Activated CD4-positive, alpha-beta T cell treated with anti-CD3 and anti-CD28 coated beads for 36 hours (primary cell): Measurements from ENCODE around the gene B4GALNT2. TPM values are rescaled to one million over a fixed set of nuclear protein-coding genes. Genes with fewer than 3 reads are reported as not detected.
A peak's percentile ranks its signal among the peaks of the same experiment; 100 is the strongest.

ENCODE experiments used
- ATAC-seq: fragments of 200-7000 bp; cut with Tn5 transposase; one replicate; pipeline ENCODE4 v1.10.0; 2021; ENCODE audit warnings: mild to moderate bottlenecking, moderate library complexity
- CTCF ChIA-PET: fragments of 350-600 bp; sonication (Branson Sonifier 250); formaldehyde crosslinking; loops from one replicate; lab custom pipeline; 2021; ENCODE audit warnings: antibody characterized with exemption; lab: Charles Lee
- POLR2A ChIA-PET: fragments of 350-600 bp; sonication (Branson Sonifier 250); formaldehyde crosslinking; loops from one replicate; lab custom pipeline; 2021; ENCODE audit warnings: antibody characterized with exemption, inconsistent platforms; lab: Charles Lee
- DNase-seq: peaks from one replicate; pipeline ENCODE4 v3.0.0-alpha.2; 2020
- H3K27ac Mint-ChIP-seq: one replicate; pipeline ENCODE4 v1.8.0; 2021; ENCODE audit warnings: mixed read lengths
- H3K27me3 Mint-ChIP-seq: one replicate; pipeline ENCODE4 v1.8.0; 2021; ENCODE audit warnings: mixed read lengths
- H3K36me3 Mint-ChIP-seq: one replicate; pipeline ENCODE4 v1.8.0; 2021; ENCODE audit warnings: low read depth, mixed read lengths
- H3K4me1 Mint-ChIP-seq: one replicate; pipeline ENCODE4 v1.8.0; 2021; ENCODE audit warnings: mixed read lengths
- H3K4me3 Mint-ChIP-seq: one replicate; pipeline ENCODE4 v1.8.0; 2021; ENCODE audit warnings: mild to moderate bottlenecking, moderate library complexity, mixed read lengths
- H3K9me3 Mint-ChIP-seq: one replicate; pipeline ENCODE4 v1.8.0; 2021; ENCODE audit warnings: low read depth, mixed read lengths
- intact Hi-C, 2 experiments: fragments of 100-400 bp; cut with DNase I in 1 of 2; cut with micrococcal nuclease in 1 of 2; formaldehyde crosslinking; loops; one replicate each; pipeline versions ENCODE4 v1.14.2 to v1.15.1; 2022 to 2024; cut with DNase I, micrococcal nuclease
- total RNA-seq, 2 experiments: library from RNA; stranded (reverse); gene quantifications; one replicate each; pipeline ENCODE4 v1.2.3, GENCODE V29; 2021

The B4GALNT2 gene
- total RNA-seq, 2 experiments from 2014 or later: 0.02 TPM; not detected in 1

GRCh38 chr17:49224198-49224996, 91.8 kb downstream of the B4GALNT2 start:
- peaks cover 25% of the 10 kb centered on the region for H3K36me3 Mint-ChIP-seq
- no peak overlapping the region for H3K27ac Mint-ChIP-seq
- CTCF ChIA-PET: interaction anchor here (0.5 to 5.1 kb wide), 16 partner anchors 9 to 833 kb away, joined by 3 to 61 read pairs (median 4); partner anchors contain the start of genes ABI3 and GNGT2

GRCh38 chr17:49224997-49225337, 92.4 kb downstream of the B4GALNT2 start:
- no peaks in the 10 kb centered on the region for H3K9me3 Mint-ChIP-seq
- H3K27ac Mint-ChIP-seq: no peak overlapping the region
- ChIA-PET CTCF (interaction anchor here (0.6 to 5.1 kb wide), 12 partner anchors 10 to 605 kb away, joined by 3 to 61 read pairs (median 4); partner anchors contain the start of genes ABI3 and GNGT2), POLR2A (no interaction called here)
- peaks cover 21% of the 10 kb centered on the region for H3K36me3 Mint-ChIP-seq
- H3K4me3 Mint-ChIP-seq: peak overlapping the region; percentile 42
- intact Hi-C loops: loop anchor here in 1 of 2 experiments (5.0 kb wide), 1 partner anchor 67 kb away; no protein-coding TSS in a partner anchor
- peaks cover 22% of the 10 kb centered on the region for H3K27me3 Mint-ChIP-seq
- DNase-seq (no peak), ATAC-seq (no peak)
- H3K4me1 Mint-ChIP-seq: peaks cover 17% of the 10 kb centered on the region

More at GRCh38 chr17:49224198-49224996, 91.8 kb downstream of the B4GALNT2 start:
- Mint-ChIP-seq H3K9me3 (no peaks in the 10 kb centered on the region), H3K4me3 (peak overlapping the region; percentile 42), H3K27me3 (peaks cover 18% of the 10 kb centered on the region), H3K4me1 (peaks cover 21% of the 10 kb centered on the region)
- peak; percentile 45 for ATAC-seq
- intact Hi-C loops: no loop called here
- DNase-seq: peak; percentile 73
- POLR2A ChIA-PET: interaction anchor here (0.6 kb wide), 1 partner anchor 338 kb away, joined by 6 read pairs; no protein-coding TSS in a partner anchor

GRCh38 chr17:49225554-49226236, 93.1 kb downstream of the B4GALNT2 start:
- Mint-ChIP-seq H3K4me1 (peaks cover 17% of the 10 kb centered on the region), H3K27me3 (peaks cover 22% of the 10 kb centered on the region), H3K4me3 (no peak overlapping the region), H3K27ac (no peak overlapping the region), H3K9me3 (no peaks in the 10 kb centered on the region), H3K36me3 (peaks cover 17% of the 10 kb centered on the region)
- ATAC-seq: no peak
- intact Hi-C loops: loop anchor here in 1 of 2 experiments (2.0 to 5.0 kb wide), 3 partner anchors 15 to 67 kb away; partner anchors contain the start of genes ABI3 and GNGT2
- ChIA-PET CTCF (interaction anchor here (0.6 to 7.0 kb wide), 9 partner anchors 11 to 604 kb away, joined by 3 to 61 read pairs (median 6); partner anchors contain the start of genes ABI3 and GNGT2), POLR2A (interaction anchor here (0.7 kb wide), 1 partner anchor 33 kb away, joined by 3 read pairs; no protein-coding TSS in a partner anchor)
- no peak for DNase-seq

Other genes with a start within 250 kb of the B4GALNT2 start
- 100 to 1,000 TPM; 102 to 124 TPM for gene ATP5MC1, start 240.0 kb upstream of the B4GALNT2 start, total RNA-seq
- gene UBE2Z, start 224.4 kb upstream of the B4GALNT2 start, total RNA-seq: 100 to 1,000 TPM; 104 TPM
- gene SNF8, start 187.9 kb upstream of the B4GALNT2 start, total RNA-seq: 10 to 100 TPM; 59.5 to 94.0 TPM
- gene GIP, start 164.2 kb upstream of the B4GALNT2 start, total RNA-seq: not detected
- gene IGF2BP1, start 135.4 kb upstream of the B4GALNT2 start, total RNA-seq: under 1 TPM; 0.43 to 0.97 TPM
- gene GNGT2, start 77.8 kb downstream of the B4GALNT2 start, total RNA-seq: 10 to 100 TPM; 27.3 to 27.7 TPM
- gene ABI3, start 77.9 kb downstream of the B4GALNT2 start, total RNA-seq: 10 to 100 TPM; 27.8 to 31.1 TPM
- gene PHOSPHO1, start 98.0 kb downstream of the B4GALNT2 start, total RNA-seq: not detected
- gene ZNF652, start 229.5 kb downstream of the B4GALNT2 start, total RNA-seq: 1 to 10 TPM; 5.2 to 7.0 TPM